Left colon (tissue), 2 donors: ENCODE data around the gene ZNF497. TPM values are rescaled to one million over a fixed set of nuclear protein-coding genes. Genes with fewer than 3 reads are reported as not detected.

Experiments
- ATAC-seq: fragments of 200-7000 bp; cut with Tn5 transposase; one replicate; pipeline ENCODE4 v1.9.1; 2020; ENCODE audit warnings: mild to moderate bottlenecking, moderate library complexity
- DNase-seq, 2 donors: peaks; one replicate each; pipeline ENCODE4 v3.0.0-alpha.2; 2020
- intact Hi-C, 2 donors: fragments of 100-400 bp; cut with DNase I in 1 of 2; cut with micrococcal nuclease in 1 of 2; formaldehyde crosslinking; loops; one replicate each; pipeline versions ENCODE4 v1.11.2 to v1.14.0; 2022; cut with DNase I, micrococcal nuclease
- total RNA-seq, 2 donors: library from RNA; stranded (reverse); fragmentation: NEBNext Ultra II Directional; extraction: Animal tissue kit (Norgen Biotek cat#: 25700); gene quantifications; one replicate each; pipeline ENCODE4 v1.2.1, GENCODE V29; 2021
- donor health status: DM: no; HTN: no; CAD: no.
- donor health status: DM: yes; HTN: yes; CAD: no.

The ZNF497 gene
- total RNA-seq, 2 donors from 2014 or later: 0.73 to 1.6 TPM

- ATAC-seq: no peak
These were observed 33.6 kb upstream of the ZNF497 start for GRCh38 chr19:58395979-58396627.

GRCh38 chr19:58395220-58395978, 32.8 kb upstream of the ZNF497 start, which contains the start of gene RNF225:
Gene RNF225 (plus strand): TSS chr19:58395656. CDS start chr19:58396090, 434 bp downstream.
- intact Hi-C loops: no loop called here
- peak; percentile 68 for ATAC-seq
- peak in 1 of 2 donors; percentile 36 for DNase-seq

More at GRCh38 chr19:58395979-58396627, 33.6 kb upstream of the ZNF497 start:
- DNase-seq: no peak
- intact Hi-C loops: no loop called here

DNA sequence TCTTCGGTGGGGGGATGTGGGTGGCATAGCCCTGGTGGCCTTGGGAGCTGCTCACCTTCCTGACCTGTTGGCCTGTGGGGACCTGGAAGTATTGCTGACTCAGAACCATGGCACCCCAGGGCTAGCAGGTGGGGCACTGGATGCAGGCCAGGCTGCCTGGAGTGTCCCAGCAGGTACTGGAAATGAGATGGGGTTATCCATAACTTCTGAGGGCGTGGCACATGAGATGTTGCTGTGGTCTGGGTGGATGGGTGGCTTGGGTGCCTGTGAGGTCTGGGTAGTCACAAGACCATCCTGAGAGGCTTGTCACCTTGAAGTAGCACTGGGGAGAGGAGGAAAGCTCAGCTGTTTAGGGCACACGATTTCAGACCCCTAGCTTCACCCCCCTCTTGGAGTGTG, 32.3 kb upstream of the ZNF497 start:
- intact Hi-C loops: no loop called here
- DNase-seq (no peak), ATAC-seq (peak; percentile 3)

DNA sequence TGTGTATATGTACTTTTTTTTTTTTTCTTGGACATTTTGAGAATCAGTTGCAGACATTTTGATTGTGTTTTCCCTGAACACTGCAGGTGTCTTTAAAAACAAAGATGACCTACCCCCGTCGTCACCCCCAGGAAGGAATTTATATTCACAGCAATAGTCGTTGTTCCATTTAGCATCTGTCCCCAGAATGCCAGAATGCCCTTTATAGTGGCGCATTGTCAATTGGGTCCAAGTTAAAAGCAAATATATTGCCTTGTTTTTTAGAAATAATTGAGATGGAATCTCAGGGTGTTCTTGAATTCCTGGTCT, 31.1 kb upstream of the ZNF497 start:
- DNase-seq (no peak), ATAC-seq (no peak)
- intact Hi-C loops: no loop called here

- intact Hi-C loops: no loop called here
- ATAC-seq: no peak
- DNase-seq: no peak
These were observed 30.6 kb upstream of the ZNF497 start for GRCh38 chr19:58392945-58393724.

GRCh38 chr19:58388175-58388526, 25.6 kb upstream of the ZNF497 start:
- DNase-seq (no peak), ATAC-seq (no peak)
- intact Hi-C loops: no loop called here

- intact Hi-C loops: no loop called here
- DNase-seq (peak in 1 of 2 donors; percentile 24), ATAC-seq (no peak)
These were observed 25.0 kb upstream of the ZNF497 start for GRCh38 chr19:58387338-58388174.

DNA sequence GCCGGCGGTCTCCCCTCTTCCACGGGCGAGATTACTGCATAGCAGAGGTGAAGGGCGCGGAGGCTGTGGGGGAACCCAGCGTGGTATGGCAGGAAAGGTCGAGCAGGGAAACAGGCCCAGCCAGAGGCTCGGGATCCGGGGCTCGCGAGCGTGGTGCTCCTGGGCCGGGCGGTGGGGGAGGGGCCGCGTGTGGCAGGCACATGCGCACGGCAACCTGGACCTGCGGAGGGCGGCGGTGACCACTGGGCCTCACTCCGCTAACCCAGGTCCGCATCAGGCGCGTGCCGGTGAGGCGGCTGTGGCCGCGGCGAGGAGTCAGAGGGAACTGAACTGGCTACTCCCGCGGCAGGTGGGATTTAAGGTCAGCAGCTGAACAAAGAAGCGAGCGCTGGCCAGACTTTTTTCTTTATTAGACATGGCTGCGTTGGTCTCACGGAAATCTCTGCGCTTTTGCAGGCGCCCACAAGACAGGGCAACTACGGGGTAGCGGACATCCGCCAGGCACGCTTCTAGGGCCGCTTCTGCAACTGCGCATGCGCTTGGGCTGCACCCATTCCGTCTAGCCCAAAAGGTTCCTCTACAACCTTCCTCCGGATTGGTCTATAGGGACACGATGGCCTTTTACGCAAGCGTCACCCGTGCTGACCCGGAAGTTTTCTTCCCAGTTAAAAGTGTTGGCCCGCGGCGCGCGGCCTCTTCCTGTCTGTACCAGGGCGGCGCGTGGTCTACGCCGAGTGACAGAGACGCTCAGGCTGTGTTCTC, 24.2 kb upstream of the ZNF497 start, which contains the start of gene RPS5:
Gene RPS5 (plus strand): TSS at position 694 of the 762 bp plus-strand sequence. CDS start 869 bp downstream, outside the sequence.
- peak; percentile 93 for ATAC-seq
- peak; percentile 94 to 97 for DNase-seq
- intact Hi-C loops: no loop called here

DNA sequence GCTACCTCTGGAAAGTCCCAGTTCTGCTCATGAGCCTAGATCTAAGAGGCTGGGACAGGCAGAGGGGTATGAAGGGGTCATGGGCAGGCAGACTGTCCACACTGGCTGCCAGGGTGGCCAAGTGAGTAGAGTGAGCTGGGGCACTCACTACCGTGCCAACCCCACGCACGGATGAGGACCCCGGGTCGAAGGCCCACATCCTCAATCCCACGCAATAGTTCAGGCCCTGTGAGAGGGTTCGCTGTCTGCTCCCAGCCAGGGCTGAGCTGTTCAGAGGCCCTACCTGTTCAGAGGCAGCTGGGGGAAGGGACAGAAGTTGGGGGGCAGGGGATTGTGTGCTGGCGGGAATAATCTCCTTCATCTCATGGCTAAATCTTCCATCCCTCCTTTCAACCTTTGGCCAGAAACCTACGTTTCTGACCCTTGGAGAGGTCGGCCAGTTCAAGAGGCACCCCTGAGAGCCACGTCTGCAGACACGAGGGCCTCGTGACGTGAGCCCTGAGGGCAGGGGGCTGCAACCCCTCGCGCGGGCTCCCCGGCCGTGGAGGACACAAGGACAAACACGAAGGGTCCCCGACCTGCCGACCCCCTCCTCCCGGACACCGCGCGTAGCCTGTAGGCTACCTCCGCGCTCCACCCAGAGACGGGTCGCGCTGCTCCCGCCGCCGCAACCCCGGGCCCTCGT, 23.5 kb upstream of the ZNF497 start:
- DNase-seq: peak in 1 of 2 donors; percentile 30

GRCh38 chr19:58385313-58385890, 22.9 kb upstream of the ZNF497 start:
- intact Hi-C loops: no loop called here
- ATAC-seq: no peak
- DNase-seq: no peak

More for the DNA sequence above, 23.5 kb upstream of the ZNF497 start:
- intact Hi-C loops: no loop called here
- ATAC-seq: peak; percentile 25

DNA sequence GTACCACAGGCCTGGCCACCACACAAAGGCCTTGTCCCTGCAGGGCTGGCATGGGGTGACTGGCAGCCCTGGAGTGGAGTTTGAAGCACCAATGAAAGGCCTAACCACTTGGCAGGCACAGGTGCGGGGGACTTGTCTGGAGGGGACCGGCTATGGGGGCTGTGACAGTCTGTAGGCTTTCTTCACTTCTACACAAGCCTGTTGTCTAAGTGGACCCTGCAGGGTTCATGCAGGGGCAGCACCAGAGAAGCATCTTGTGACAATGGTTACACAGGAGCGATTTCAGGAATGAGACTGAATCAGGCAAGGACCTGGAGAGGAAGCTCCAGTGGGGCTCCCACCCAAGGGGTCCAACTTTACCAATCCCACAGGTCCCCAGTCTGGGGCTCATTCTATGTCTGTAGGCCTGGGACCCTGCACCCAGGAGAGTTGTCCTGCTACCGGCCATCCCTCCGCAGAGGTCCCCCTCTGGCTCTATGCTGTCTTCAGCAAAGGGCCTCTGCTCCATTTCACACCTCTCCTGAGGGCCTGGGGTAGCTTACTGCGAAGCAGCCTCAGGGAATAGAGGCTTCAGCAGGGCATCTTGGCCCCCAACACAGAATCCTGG, 20.5 kb upstream of the ZNF497 start:
- intact Hi-C loops: no loop called here
- DNase-seq: no peak
- ATAC-seq: no peak

- ATAC-seq (no peak), DNase-seq (peak in 1 of 2 donors; percentile 33)
- intact Hi-C loops: no loop called here
These were observed 19.1 kb upstream of the ZNF497 start for GRCh38 chr19:58381460-58382212.

- DNase-seq: peak; percentile 98 to 100
- intact Hi-C loops: no loop called here
- ATAC-seq: peak; percentile 90
These were observed 18.3 kb upstream of the ZNF497 start, which contains the start of gene ZNF837 for GRCh38 chr19:58380662-58381459. Gene ZNF837 (minus strand): TSS chr19:58381030. CDS start chr19:58369332, 11,698 bp downstream.

GRCh38 chr19:58380037-58380661, 17.6 kb upstream of the ZNF497 start:
- intact Hi-C loops: no loop called here
- no peak for DNase-seq
- ATAC-seq: peak; percentile 43

GRCh38 chr19:58379246-58379645, 16.7 kb upstream of the ZNF497 start:
- no peak for ATAC-seq
- no peak for DNase-seq
- intact Hi-C loops: no loop called here
